ENCODE measurements around the gene CLVS2. TPM values are rescaled to one million over a fixed set of nuclear protein-coding genes. Genes with fewer than 3 reads are reported as not detected.

Gene CLVS2
- total RNA-seq, 4 donors from 2014 or later, result 0.09 to 0.13 TPM; not detected in 2

GRCh38 chr6:122998403-122998975 is 2.5 kb downstream of the CLVS2 start:
- H3K36me3 ChIP-seq, result no peaks in the 10 kb centered on the region
- H3K27me3 ChIP-seq, result peaks cover 0 to 7% of the 10 kb centered on the region in 2 donors
- H3K4me3 ChIP-seq, result no peak overlapping the region
- no peak for DNase-seq
- H3K4me1 ChIP-seq, result no peaks in the 10 kb centered on the region
- H3K27ac ChIP-seq, result no peak overlapping the region
- TF ChIP-seq POLR2A (IDR thresholded peaks at IDR 0.05), result no peak
- TF ChIP-seq, protein P1, sequence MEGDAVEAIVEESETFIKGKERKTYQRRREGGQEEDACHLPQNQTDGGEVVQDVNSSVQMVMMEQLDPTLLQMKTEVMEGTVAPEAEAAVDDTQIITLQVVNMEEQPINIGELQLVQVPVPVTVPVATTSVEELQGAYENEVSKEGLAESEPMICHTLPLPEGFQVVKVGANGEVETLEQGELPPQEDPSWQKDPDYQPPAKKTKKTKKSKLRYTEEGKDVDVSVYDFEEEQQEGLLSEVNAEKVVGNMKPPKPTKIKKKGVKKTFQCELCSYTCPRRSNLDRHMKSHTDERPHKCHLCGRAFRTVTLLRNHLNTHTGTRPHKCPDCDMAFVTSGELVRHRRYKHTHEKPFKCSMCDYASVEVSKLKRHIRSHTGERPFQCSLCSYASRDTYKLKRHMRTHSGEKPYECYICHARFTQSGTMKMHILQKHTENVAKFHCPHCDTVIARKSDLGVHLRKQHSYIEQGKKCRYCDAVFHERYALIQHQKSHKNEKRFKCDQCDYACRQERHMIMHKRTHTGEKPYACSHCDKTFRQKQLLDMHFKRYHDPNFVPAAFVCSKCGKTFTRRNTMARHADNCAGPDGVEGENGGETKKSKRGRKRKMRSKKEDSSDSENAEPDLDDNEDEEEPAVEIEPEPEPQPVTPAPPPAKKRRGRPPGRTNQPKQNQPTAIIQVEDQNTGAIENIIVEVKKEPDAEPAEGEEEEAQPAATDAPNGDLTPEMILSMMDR (IDR thresholded peaks at IDR 0.05), result no peak
- no peaks in the 10 kb centered on the region for H3K9me3 ChIP-seq

- H3K27ac ChIP-seq, result no peak overlapping the region
- TF ChIP-seq, protein P1 (IDR thresholded peaks at IDR 0.05), result no peak
- no peak for TF ChIP-seq POLR2A (IDR thresholded peaks at IDR 0.05)
- no peaks in the 10 kb centered on the region for H3K36me3 ChIP-seq
- peaks cover 0 to 7% of the 10 kb centered on the region in 2 donors for H3K27me3 ChIP-seq
- no peaks in the 10 kb centered on the region for H3K9me3 ChIP-seq
- H3K4me1 ChIP-seq, result no peaks in the 10 kb centered on the region
- no peak for DNase-seq
- H3K4me3 ChIP-seq, result no peak overlapping the region
These were observed 4.3 kb downstream of the CLVS2 start for GRCh38 chr6:123000244-123000770.

GRCh38 chr6:123001540-123001939 is 5.5 kb downstream of the CLVS2 start:
- Histone ChIP-seq H3K9me3 (no peaks in the 10 kb centered on the region), H3K36me3 (no peaks in the 10 kb centered on the region), H3K27ac (no peak overlapping the region), H3K27me3 (peaks cover 0 to under 1% of the 10 kb centered on the region in 2 donors), H3K4me3 (no peak overlapping the region), H3K4me1 (no peaks in the 10 kb centered on the region)
- no peak for DNase-seq
- TF ChIP-seq, protein P1 (IDR thresholded peaks at IDR 0.05), result no peak
- TF ChIP-seq POLR2A (IDR thresholded peaks at IDR 0.05), result no peak

- no peaks in the 10 kb centered on the region for H3K27me3 ChIP-seq
- no peaks in the 10 kb centered on the region for H3K9me3 ChIP-seq
- no peaks in the 10 kb centered on the region for H3K36me3 ChIP-seq
- H3K4me3 ChIP-seq, result no peak overlapping the region
- H3K4me1 ChIP-seq, result no peaks in the 10 kb centered on the region
- no peak for TF ChIP-seq POLR2A (IDR thresholded peaks at IDR 0.05)
- TF ChIP-seq, protein P1 (IDR thresholded peaks at IDR 0.05), result no peak
- DNase-seq, result no peak
- no peak overlapping the region for H3K27ac ChIP-seq
These were observed 11.8 kb downstream of the CLVS2 start for GRCh38 chr6:123007885-123008284.

DNA sequence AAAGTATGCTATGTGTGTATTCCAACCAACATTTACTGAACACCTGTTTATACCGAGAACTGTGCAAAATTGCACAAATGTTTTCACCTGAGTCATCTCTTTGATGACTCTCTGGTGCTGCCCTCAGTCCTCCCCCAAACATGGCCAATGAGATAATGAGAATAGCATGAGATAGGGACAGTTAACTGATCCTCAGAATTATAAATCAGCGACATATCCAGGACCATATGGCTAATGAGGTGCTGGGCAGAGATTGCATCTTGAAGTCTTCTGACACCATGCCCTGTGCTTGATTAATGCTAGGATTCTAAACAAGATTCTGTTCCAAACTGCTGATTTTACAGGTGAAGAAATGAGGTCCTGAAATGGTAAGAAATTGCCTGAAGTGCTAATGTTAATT is 13.0 kb downstream of the CLVS2 start:
- no peaks in the 10 kb centered on the region for H3K9me3 ChIP-seq
- H3K4me3 ChIP-seq, result no peak overlapping the region
- H3K36me3 ChIP-seq, result no peaks in the 10 kb centered on the region
- DNase-seq, result no peak
- H3K27ac ChIP-seq, result no peak overlapping the region
- TF ChIP-seq, protein P1 (IDR thresholded peaks at IDR 0.05), result no peak
- H3K27me3 ChIP-seq, result no peaks in the 10 kb centered on the region
- H3K4me1 ChIP-seq, result no peaks in the 10 kb centered on the region

All from Peyer's patch (tissue), 4 donors.